HG03175 (cell line): ENCODE results near the gene APEH.

Experiments used
- ATAC-seq: cut with Tn5 transposase; IDR thresholded peaks from one replicate; pipeline ENCODE4 v1.9.1; 2021; ENCODE audit warnings: mild to moderate bottlenecking, moderate library complexity; ENCODE audit not compliant: unreplicated experiment

APEH gene

GRCh38 chr3:49711489-49711888 lies 37.3 kb downstream of the APEH start:
- no peak for ATAC-seq

GRCh38 chr3:49712166-49712565 lies 38.0 kb downstream of the APEH start:
- ATAC-seq, result no peak

GRCh38 chr3:49712631-49713317 lies 38.6 kb downstream of the APEH start:
- ATAC-seq, result no peak

- ATAC-seq, result no peak
Observed at GRCh38 chr3:49713336-49714105, 39.4 kb downstream of the APEH start.

- no peak for ATAC-seq
Observed at GRCh38 chr3:49714728-49715550, 40.8 kb downstream of the APEH start.

- ATAC-seq, result no peak
Observed at GRCh38 chr3:49715611-49716121, 41.5 kb downstream of the APEH start.

- ATAC-seq, result no peak
Observed at GRCh38 chr3:49716169-49716568, 42.0 kb downstream of the APEH start.

GRCh38 chr3:49716691-49717210 lies 42.6 kb downstream of the APEH start:
- ATAC-seq, result no peak

- no peak for ATAC-seq
Observed at GRCh38 chr3:49717211-49717958, 43.2 kb downstream of the APEH start.

- no peak for ATAC-seq
Observed at GRCh38 chr3:49717959-49718857, 44.1 kb downstream of the APEH start.

GRCh38 chr3:49718858-49719213 lies 44.7 kb downstream of the APEH start:
- no peak for ATAC-seq

- peak; percentile 56 for ATAC-seq
Observed at GRCh38 chr3:49719214-49719884, 45.2 kb downstream of the APEH start, which contains the start of gene AMIGO3. Gene AMIGO3, minus strand, starts transcription at chr3:49719684. Its CDS starts 219 bp downstream, at chr3:49719465.

- no peak for ATAC-seq
Observed at GRCh38 chr3:49720855-49721595, 46.9 kb downstream of the APEH start.

- no peak for ATAC-seq
Observed at GRCh38 chr3:49721596-49721895, 47.4 kb downstream of the APEH start.

- no peak for ATAC-seq
Observed at GRCh38 chr3:49721896-49722781, 48.0 kb downstream of the APEH start.

- ATAC-seq, result no peak
Observed at GRCh38 chr3:49722896-49723295, 48.7 kb downstream of the APEH start.

- ATAC-seq, result no peak
Observed at GRCh38 chr3:49723296-49723627, 49.1 kb downstream of the APEH start.
